ENCODE measurements around the gene THSD4.
"Not testable (repeated sequence)": the region's sequence is repeated elsewhere in the genome, so short reads cannot be mapped to it uniquely, and the experiment has no call there.

THSD4 gene

DNA sequence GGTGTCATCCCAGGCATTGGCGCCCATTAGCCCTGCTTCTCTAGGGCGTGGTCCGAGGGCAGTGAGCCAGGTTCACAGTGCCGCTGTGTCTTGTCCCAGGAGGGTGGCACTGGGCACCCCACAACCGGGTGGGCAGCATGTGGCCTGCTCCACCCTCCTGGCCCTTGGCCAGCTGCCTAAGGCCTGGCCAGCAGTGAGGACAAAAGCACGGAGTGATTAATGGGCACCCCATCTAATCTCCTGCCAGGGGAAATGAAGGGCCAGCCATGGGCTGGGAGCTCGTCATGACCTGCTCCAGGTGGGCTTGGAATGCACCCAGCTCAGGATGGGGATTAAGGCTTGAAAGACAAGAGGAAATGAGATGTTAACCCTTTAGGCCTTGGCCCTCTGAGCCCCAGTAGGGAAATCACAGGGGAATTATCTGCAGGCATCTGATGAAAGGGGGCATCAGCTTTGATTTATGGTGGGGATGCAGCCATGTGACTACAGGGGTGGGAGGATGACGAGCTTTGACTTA lies 5.2 kb downstream of the THSD4 start:
- no peak for DNase-seq (ENCODE audit: low read depth in 4 of 4, low spot score in 1 of 4)

DNA sequence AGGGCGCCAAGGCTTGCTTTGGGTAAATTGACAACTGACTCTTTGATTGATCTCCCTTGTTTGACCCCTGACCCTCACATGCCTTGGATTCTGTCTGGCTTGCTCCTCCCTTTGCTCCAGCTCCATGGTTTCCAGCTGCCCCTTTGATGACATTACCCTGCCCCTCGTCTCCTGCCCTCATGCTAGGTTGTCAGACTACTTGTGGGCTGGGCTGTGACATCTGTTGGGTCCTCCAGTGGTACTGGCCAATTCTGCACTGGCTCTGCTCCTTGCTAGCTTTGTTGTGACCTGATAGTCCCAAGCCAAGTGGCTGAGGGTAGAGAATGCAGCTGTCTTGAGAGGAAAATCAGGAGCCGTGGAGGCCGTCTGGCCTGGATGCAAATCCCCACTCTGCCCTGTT lies 6.2 kb downstream of the THSD4 start:
- DNase-seq (ENCODE audit: low read depth in 4 of 4, low spot score in 1 of 4), result no peak

DNA sequence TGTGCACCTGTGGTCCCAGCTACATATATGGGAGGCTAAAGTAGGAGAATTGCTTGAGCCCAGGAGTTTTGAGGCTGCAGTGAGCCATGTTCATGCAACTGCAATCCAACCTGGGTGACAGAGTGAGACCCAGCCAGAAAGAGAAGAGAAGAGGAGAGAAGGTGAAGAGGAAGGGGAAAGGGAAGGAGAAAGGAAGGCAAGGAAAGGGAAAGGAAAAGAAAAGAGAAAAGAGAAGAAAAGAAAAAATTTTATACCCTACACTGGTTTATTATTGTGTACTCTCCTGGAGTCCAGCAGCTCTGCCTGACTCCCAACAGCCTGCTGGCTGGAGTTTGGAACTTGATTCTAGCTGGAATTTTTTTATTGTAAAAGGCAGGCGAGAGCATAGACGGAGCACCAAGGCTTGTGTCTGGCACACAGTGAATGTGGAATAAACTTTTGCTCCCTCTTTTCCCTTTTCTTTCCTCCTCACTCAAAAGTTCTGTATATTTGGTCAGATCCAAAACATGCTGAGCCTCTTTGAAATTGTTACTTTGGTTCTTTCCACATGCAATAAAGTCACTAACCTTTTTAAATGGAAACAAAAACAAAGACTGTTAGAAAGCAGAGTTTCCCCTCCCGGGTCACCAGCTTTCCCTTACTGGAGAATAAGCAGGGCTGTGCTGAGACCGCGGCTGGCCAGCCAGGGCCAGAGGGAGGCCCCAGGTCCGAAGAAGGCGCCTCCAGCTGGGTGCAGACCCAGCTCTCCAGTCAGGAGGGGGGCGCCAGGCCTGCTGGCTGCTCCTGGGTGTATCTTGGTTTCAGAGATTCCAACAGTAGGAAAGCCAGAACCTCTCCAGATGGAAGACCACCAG lies 9.9 kb downstream of the THSD4 start:
- no peak for DNase-seq (ENCODE audit: low read depth in 4 of 4, low spot score in 1 of 4)

DNA sequence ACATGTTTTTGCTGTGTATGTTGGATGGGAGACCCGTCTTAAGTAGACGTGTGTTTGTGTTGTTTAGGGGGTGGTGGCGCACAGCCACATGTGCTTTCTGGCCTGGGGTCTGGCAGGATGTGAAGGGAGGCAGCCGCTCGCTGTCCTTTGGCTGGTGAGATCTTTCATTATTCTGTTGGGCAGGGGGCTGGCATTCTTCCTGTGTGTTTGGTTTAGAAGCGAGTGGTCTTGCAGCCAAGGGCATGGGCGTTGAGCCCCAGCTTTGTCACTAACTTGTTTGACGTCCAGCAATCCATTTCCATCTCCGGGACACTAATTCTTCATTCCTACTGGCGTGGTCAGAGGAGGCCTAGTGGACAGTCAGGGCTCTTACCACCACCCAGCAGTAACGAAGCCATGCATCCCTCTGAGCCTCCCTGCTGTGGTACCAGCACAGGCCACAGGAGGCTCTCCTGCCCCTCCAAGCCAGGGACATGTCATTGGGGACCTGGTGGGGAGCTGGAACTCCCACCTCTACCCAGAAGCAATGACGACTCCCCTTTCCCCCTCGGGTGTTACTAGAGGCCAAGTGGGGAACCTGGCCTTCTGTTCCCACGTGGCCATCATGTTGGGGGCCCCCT lies 10.7 kb downstream of the THSD4 start:
- DNase-seq (ENCODE audit: low read depth in 4 of 4, low spot score in 1 of 4), result no peak

DNA sequence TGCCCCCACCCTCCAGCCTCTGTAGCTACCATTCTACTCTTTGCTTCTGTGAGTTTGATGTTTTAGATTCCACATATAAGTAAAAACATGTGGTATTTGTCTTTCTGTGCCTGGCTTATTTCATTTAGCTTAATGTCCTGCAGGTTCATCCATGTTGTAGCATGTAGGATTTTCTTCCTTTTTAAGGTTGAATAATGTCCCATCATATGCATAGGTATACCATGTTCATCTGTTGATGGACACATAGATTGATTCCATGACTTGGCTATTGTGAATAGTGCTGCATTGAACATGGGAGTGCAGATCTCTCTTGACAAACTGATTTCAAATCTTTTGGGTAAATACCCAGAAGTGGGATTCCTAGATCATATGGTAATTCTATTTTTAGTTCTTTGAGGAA lies 11.8 kb downstream of the THSD4 start:
- no peak for DNase-seq (ENCODE audit: low read depth in 4 of 4, low spot score in 1 of 4)

DNA sequence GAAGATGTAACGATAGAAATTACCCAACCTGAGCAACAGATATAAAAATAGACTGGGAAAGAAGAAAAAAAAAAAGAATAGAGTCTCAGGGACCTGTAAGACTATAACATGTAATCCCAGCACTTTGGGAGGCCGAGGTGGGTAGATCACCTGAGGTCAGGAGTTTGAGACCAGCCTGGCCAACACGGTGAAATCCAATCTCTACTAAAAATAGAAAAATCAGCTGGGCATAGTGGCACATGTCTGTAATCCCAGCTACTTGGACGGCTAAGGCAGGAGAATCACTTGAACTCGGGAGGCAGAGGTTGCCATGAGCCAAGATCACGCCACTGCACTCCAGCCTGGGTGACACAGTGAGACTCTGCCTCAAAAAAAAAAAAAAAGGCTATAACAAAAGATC lies 12.9 kb downstream of the THSD4 start:
- not testable (repeated sequence) for DNase-seq (ENCODE audit: low read depth in 4 of 4, low spot score in 1 of 4)

DNA sequence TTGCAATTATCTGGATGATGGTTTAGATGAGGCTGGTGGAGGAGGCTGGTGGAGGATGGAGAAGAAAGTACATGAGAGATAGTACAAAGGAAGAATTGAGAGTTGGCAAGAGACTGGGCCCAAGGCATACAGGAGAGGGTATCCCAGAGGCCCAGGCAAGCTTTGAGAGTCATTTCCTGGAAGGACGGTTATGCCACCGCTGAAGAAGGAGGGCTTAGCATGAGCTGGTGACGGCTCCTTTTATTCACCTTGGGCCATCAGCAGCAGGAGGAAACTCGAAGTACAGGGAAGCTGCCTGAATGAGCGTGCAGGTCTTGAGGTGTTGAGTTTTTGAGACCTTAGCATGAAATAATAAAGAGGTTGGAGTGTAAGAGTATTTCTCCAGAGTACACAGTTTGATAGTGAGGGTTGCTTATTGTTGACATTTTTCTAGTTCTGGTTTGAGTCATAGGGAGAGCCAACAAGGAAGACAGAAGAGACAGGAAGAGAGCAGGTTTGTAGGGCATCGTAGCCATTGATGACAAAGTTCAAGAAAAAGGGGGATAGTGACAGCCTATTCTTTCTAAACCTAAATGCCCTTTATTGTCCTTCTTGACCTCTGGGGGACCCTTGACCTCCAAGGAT lies 13.8 kb downstream of the THSD4 start:
- DNase-seq (ENCODE audit: low read depth in 4 of 4, low spot score in 1 of 4), result no peak

DNA sequence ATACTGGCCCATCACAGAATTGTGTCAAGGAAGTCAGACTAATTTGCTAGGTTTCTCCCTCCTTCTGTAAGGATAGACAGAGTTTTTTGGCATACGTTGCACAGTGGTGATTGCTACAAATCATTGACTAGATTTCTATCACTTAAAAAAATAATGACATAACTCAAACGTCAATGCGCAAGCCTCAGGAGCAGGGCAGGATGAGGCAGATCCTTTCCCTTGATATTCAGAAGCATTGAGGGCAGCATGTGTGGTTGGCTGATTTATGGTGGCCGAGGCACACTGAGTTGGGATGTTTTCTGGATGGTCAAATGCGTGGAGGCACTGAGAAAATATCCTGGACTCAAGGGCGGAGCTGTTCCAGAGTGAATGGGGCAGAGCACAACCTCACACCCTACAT lies 14.4 kb downstream of the THSD4 start:
- no peak for DNase-seq (ENCODE audit: low read depth in 4 of 4, low spot score in 1 of 4)

DNA sequence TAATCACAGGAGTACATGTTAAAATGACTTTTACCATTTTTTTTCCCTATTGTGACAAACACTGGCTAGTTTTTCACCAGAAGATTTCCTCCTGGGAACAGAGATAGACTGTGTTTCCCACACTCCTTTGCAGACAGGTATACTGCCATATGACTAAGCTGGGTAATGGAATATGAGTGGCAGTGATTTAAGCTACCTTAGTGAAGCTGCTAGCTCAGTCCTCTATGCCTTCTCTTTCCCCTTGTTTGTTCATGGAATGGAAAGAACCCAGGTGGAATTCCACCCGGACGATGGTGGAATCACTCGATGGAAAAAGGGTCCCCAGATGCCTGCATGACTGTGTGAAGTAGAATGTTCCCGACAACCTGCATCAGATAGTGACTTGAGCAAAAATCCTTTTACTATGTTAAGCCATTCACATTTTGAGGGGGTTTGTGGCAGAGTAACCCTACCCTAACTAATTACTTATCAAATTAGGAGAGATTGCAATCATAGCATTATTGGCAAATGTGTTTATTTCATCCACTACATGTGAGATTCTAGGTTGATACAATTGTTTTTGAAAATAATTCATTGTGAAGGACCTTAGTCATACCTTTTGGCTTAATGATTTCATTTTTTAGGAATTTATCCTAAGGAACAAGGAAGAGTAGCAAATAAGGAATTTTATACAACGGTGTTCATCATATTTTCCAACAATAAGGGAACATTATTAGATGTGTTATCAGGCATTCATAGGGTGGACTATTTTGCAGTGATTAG lies 16.5 kb downstream of the THSD4 start:
- DNase-seq (ENCODE audit: low read depth in 4 of 4, low spot score in 1 of 4), result no peak

DNA sequence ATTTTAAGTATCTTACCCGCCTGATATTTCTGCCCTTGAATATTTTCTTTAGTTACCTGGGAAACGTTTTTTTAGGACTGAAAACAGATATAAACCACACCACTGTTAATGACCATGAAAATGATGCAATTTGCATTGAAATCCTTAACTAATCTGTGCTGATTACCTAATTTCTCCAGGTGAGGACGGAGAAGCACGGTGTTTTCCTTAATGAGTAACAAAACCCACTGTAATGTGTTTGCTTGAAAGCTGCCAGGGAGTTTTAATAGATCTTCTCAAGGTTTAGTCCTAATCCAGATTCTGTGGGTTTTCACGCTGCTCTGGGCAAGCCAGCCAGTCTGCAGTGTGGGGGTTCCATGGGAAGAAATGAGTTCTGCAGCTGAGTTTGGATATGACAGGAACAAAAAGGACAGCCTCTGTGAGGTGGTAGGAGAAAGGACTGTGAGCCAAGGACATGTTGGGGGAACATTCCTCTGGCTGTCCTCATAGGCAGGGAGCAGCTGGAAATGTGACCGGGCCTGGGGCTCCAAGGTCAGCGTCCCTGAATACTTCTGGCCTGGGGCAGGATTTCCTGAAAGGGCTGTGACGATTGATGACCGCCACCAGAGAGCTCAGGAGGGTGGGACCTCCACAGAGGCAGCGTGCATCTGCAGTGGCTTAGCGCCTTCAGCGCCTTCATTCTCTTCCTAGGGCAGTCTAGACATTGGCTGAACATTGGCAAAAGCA lies 18.6 kb downstream of the THSD4 start:
- DNase-seq (ENCODE audit: low read depth in 4 of 4, low spot score in 1 of 4), result no peak

DNA sequence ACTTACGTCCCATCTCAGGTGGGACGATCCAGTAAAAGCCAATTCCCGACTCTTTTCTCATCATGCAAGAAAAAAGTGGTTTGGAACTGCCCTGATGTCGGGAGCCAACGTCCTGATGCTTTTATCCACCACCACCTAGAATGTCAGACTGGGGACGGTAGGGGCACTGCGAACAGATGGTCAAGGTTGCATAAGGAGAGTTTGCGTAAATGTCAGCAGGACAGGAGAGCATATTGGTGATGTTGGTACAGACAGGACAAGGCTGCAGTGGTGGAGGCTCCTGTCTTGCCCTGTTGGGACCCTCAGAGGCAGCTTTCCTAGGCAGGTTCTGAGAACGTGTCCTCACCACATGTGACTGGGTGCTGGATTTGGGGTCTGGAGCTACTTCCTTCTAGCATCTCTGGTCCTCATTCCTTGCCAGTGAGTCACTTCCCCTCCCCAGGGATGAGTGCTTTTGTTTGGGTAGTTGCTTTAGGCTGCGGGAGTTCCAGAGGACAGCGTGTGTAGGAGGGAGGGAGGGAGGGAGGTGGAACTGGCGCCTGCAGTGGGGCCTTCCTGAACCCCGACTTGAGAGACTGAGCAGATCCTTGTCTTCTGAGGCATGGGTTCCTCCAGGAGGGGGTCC lies 21.0 kb downstream of the THSD4 start:
- DNase-seq (ENCODE audit: low read depth in 4 of 4, low spot score in 1 of 4), result no peak

DNA sequence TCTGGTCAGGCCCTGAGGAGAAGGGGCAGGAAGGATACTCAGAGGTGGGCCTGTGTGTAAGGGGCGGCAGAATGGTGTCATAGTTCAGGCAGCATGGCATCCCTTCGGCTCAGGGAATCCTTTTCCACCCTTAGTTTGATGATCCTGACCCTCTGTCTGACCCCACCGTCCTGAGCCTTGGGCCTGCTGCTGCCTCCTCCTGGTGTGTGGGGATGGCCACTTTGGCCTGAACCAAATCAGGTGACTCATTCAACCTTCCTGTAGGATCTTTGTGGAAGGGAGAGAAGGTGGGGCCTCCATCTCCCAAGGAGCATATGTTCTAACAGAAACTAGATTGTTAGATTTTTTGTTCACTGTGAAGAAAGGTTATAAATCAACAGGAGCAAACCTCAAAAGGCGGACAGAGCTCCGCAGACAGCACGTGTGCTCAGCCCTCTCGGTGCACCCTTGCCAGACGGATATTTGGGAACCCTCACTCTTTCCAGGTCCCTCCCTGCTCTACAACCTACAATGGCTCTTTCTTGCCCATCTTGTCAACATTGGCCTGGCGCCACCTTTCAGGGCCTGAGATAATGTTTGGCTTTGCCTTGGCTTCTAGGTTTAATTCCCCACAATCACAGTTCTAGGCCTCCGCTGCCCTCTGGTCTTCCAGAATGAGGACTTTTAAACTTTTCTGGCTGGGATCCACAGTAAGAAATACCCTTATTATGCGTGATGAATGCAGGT lies 21.7 kb downstream of the THSD4 start:
- DNase-seq (ENCODE audit: low read depth in 4 of 4, low spot score in 1 of 4), result no peak

DNA sequence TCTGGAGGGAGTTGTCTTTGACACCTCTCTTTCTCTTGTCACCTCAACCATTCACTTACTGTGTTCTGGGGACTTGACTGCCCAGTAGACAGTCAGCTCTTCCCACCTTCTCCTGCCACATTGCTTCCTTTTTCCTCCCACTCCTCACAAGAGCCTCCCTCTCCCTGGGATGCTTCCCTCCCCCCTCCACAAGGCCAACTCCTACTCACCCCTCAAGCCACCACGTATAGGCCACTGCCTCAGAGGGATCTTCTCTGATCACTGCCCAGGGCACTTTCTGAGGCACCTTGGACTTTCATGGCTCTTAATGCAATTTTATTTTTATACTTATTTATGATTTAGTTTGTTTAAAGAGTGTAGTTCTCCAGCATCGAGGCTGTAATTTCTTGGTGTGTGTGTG lies 23.2 kb downstream of the THSD4 start:
- DNase-seq (ENCODE audit: low read depth in 4 of 4, low spot score in 1 of 4), result no peak

DNA sequence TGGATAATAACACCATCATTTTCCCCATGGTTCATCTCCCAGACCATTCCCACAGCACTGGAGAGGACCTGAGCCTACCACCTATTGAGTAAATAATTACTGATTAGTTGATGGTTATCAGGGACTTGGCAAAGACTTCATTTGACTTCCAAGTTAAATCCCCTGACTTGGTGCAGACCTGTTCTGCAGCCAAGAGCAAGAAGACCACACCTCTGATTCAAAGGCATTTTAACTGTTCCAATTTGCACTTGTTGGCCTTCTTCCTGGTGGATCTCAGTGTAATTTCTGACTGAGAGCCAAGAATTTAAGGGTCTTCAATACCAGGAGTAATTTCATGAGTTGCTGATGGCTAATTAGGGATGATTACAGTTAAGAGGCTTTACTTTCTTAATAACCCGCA lies 24.0 kb downstream of the THSD4 start:
- no peak for DNase-seq (ENCODE audit: low read depth in 4 of 4, low spot score in 1 of 4)

DNA sequence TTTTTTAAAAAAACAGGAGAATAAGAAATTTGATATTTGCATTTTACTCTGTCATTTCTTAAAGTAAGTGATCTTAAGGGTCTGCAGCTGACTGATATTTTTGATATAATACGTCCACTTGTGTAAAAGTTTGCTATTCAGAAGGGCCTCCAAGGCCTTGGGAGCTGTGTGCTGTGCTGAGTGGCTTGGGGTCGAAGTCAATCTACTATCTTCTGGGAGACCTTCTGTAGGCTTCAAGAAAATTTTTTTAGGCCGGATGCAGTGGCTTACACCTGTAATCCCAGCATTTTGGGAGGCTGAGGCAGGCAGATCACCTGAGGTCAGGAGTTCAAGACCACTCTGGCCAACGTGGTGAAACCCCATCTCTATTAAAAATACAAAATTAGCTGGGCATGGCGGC lies 26.3 kb downstream of the THSD4 start:
- DNase-seq (ENCODE audit: low read depth in 4 of 4, low spot score in 1 of 4), result no peak

DNA sequence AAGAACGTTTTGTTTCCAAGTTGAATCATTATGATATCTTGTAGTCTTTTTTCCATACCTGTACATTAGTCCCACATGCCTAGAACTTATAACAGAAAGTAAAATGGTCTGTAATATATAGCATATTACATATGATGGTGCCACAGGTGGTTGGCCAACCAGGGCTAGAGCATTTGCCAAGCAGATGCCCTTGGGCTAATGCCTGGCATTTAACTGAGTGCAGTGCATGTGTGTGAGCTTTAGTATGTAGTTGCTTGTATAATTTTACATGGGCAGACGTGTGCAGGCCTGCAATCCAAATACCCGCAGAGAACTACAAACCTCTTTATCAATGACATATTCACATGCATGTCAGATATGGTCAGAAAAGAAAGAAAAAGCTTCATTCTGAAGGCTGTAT lies 27.5 kb downstream of the THSD4 start:
- no peak for DNase-seq (ENCODE audit: low read depth in 4 of 4, low spot score in 1 of 4)

DNA sequence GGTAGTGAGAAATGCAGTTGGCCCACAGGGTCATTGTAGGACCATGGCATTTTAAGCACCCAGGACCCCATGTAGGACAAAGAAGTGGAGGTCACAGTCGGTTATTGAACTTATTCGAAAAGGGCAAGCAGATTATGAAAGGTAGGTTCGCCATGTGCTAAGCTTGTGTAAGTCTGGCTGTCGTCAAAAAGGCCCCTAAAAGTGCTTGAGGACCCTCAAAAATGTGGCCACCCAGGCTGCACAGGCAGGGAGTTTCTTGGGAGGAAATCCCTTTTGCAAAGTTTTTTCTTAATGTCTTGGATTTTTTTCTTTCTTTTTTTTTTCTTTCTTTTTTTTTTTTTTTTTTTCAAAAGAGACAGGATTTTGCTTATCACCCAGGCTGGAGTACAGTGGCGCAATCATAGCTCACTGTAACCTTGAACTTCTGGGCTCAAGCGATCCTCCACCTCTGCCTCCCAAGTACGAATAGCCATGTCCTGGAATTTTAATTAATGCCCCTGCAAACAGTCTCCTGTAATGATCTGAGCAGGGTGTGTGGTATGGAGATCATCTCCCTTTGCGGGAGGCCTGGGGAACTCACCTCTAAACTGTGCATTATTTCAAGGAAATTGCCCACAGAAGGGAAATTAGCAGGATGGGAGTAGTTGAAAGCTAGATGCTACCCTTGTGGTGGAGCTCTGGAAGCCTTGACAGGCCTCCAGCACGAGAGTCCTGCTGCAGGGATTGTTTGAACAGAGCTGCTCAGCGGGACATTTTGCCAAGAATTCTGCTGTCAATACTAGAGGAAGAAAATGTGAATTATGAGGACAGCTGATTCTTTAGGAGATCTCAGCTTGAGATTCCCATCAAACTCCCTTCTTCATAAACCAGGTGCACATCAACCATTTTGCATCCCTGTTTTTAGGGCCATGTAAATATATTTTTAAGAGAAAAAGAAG lies 28.4 kb downstream of the THSD4 start:
- no peak for DNase-seq (ENCODE audit: low read depth in 4 of 4, low spot score in 1 of 4)

DNA sequence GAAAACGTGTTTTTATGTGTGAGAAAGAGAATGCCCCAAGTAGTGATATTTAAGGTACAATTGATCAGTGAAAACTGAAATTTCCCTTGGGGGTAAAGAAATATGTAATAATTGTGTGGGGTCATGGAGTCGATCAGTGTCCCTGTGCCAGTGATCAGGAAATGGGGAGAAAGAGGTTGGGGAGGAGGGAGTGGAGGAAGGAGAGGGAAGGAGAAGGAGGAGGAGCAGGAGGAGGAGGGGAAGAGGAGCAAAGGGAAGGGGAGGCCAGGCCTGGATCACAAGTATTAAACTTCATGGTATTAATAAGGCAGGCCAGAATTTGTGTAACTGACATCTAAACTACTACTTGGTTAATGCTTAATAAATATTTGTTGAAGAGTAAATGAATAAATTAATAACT lies 30.4 kb downstream of the THSD4 start:
- no peak for DNase-seq (ENCODE audit: low read depth in 4 of 4, low spot score in 1 of 4)

DNA sequence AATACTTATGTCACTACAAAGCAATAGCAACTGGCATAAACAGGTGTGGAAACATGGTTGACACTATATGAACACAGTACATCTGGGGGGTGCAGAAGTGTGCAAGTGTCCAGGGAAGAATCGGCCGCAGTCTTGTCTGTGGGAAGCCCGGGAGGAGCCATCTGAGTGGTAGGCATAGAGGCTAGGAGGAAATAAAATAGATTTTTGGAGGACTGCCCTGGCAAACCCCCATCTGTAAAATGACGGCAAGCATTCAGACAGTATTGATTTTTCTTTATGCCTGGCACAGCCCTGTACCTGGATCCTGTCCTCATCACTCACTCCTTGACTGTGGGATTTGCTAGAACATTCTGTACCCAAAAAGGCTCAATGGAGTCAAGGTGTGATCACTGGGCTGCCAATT lies 31.3 kb downstream of the THSD4 start:
- DNase-seq (ENCODE audit: low read depth in 4 of 4, low spot score in 1 of 4), result no peak
